ENCODE measurements around the gene CFAP73.

DNA sequence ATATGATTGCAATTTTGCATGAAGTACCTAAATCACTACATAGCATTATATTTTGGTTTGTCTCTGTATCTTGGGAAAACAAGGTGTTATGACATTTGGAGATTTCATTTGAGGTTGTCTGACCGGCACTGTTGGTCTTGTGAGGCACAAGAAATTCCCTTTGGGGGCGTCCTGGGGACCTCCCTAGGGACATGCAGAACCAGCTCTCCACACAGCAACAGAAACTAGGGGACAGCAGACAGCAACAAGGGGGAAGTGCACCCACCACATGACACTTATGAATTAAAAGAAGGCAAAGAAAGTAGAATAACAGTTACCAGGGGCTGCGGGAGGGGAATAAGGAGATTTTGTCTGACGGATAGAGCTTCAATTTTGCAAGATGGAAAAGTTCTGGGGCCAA lies 21.4 kb downstream of the CFAP73 start:
- TF ChIP-seq, protein P1, sequence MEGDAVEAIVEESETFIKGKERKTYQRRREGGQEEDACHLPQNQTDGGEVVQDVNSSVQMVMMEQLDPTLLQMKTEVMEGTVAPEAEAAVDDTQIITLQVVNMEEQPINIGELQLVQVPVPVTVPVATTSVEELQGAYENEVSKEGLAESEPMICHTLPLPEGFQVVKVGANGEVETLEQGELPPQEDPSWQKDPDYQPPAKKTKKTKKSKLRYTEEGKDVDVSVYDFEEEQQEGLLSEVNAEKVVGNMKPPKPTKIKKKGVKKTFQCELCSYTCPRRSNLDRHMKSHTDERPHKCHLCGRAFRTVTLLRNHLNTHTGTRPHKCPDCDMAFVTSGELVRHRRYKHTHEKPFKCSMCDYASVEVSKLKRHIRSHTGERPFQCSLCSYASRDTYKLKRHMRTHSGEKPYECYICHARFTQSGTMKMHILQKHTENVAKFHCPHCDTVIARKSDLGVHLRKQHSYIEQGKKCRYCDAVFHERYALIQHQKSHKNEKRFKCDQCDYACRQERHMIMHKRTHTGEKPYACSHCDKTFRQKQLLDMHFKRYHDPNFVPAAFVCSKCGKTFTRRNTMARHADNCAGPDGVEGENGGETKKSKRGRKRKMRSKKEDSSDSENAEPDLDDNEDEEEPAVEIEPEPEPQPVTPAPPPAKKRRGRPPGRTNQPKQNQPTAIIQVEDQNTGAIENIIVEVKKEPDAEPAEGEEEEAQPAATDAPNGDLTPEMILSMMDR (IDR thresholded peaks at IDR 0.05; ENCODE audit: low read depth, low read length): no peak
- TF ChIP-seq POLR2A (IDR thresholded peaks at IDR 0.05; ENCODE audit: extremely low read depth, insufficient read length): no peak
- TF ChIP-seq MYC (IDR thresholded peaks at IDR 0.05; ENCODE audit: low read depth, low read length): no peak
